ENCODE results near the gene GALNT9. TPM values are rescaled to one million over a fixed set of nuclear protein-coding genes. Genes with fewer than 3 reads are reported as not detected.

The GALNT9 gene
- total RNA-seq, 1 experiment from 2014 or later = 0.54 TPM

DNA sequence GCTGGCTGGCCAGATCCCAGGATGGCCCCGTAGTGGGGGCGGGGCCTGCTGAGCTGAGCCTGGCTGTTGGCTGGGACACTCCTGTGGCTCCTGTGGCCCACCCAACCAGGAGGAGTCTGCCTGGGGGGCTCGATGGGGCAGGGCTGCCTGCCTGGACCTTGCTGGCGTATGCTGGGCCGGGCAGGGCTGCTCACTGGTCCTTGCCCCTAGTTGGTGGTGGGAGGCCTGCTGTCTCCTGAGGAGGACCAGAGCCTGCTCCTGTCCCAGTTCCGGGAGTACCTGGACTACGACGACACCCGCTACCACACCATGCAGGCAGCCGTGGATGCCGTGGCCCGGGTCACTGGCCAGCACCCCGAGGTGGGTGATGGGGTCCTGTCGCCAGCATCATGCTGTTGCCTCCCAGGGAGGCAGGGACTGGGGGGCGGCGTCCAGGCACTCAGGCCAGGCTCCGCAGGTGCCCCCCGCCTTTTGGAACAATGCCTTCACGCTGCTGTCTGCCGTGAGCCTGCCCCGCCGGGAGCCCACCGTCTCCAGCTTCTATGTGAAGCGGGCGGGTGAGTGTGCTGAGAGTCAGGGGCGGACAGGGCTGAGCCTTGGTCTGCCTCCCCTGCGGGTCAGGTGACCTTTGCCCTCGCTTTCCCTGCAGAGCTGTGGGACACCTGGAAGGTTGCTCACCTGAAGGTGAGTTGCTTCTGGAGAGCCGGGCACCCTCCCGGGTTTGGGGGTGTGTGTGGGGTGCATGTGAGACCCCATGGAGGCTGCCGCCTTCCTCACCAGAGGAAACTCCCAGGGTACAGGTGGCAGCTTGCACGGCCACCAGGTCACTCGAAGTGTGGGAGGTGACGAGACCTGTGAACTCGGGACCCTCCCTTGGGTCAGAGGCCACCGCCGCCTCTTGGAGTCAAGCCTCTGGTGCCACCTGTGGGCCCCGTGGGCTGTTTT is 181.7 kb downstream of the GALNT9 start:
- Mint-ChIP-seq H3K27me3 (ENCODE audit: unreplicated experiment) (no peaks in the 10 kb centered on the region), H3K4me3 (ENCODE audit: low read depth, unreplicated experiment) (no peak overlapping the region), H3K36me3 (ENCODE audit: insufficient read depth, unreplicated experiment) (peaks cover 54% of the 10 kb centered on the region), H3K9me3 (ENCODE audit: low read depth, unreplicated experiment) (no peaks in the 10 kb centered on the region), H3K27ac (ENCODE audit: unreplicated experiment) (no peak overlapping the region), H3K4me1 (ENCODE audit: low read depth, unreplicated experiment) (peaks cover 19% of the 10 kb centered on the region)
- TF ChIP-seq, protein P1, sequence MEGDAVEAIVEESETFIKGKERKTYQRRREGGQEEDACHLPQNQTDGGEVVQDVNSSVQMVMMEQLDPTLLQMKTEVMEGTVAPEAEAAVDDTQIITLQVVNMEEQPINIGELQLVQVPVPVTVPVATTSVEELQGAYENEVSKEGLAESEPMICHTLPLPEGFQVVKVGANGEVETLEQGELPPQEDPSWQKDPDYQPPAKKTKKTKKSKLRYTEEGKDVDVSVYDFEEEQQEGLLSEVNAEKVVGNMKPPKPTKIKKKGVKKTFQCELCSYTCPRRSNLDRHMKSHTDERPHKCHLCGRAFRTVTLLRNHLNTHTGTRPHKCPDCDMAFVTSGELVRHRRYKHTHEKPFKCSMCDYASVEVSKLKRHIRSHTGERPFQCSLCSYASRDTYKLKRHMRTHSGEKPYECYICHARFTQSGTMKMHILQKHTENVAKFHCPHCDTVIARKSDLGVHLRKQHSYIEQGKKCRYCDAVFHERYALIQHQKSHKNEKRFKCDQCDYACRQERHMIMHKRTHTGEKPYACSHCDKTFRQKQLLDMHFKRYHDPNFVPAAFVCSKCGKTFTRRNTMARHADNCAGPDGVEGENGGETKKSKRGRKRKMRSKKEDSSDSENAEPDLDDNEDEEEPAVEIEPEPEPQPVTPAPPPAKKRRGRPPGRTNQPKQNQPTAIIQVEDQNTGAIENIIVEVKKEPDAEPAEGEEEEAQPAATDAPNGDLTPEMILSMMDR (IDR thresholded peaks at IDR 0.05; ENCODE audit: unreplicated experiment) = no peak
- CTCF ChIA-PET = interaction anchor here (0.6 kb wide), 1 partner anchor 180 kb away, joined by 9 read pairs; no protein-coding TSS in a partner anchor
- DNase-seq = no peak
- intact Hi-C loops (cut with micrococcal nuclease; ENCODE audit: unreplicated experiment) = no loop called here
- no TSS peak for BruUV-seq (replicated peaks)

DNA sequence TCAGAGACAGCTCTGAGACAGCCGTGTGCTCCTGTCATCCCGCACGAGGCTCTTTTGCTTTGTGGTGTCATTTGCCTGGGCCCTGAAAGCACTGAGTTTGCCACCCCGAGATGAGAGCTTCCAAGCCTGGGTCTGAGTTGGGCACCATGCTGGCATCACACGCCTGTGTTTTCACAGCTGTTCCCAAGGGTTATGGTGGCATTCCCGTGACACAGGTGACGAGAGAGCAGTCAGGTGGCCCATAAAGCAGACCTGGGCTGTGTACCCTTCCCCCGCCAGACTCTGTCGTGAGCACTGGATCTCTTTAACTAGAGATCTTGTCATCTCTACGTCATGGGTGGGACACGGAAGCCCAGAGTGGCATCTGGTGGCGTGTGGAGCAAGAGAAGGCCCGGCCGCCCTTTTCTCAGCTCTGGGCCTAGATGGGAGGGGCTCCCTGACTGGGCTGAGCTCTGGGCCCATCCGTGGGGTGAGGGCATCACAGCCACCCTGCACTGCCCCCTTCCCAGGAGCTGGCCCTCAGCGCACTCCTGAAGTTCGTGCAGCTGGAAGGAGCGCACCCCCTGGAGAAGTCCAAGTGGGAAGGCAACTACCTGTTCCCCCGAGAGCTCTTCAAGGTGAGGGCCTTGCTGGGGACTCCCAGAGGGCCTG is 182.5 kb downstream of the GALNT9 start:
- Mint-ChIP-seq H3K36me3 (ENCODE audit: insufficient read depth, unreplicated experiment) (peaks cover 60% of the 10 kb centered on the region), H3K4me3 (ENCODE audit: low read depth, unreplicated experiment) (no peak overlapping the region), H3K27ac (ENCODE audit: unreplicated experiment) (no peak overlapping the region), H3K27me3 (ENCODE audit: unreplicated experiment) (no peaks in the 10 kb centered on the region), H3K4me1 (ENCODE audit: low read depth, unreplicated experiment) (peaks cover 20% of the 10 kb centered on the region), H3K9me3 (ENCODE audit: low read depth, unreplicated experiment) (no peaks in the 10 kb centered on the region)
- CTCF ChIA-PET = interaction anchor here (0.6 kb wide), 1 partner anchor 197 kb away, joined by 3 read pairs; the partner anchor contains the start of gene EP400
- BruUV-seq (replicated peaks) = no TSS peak
- TF ChIP-seq, protein P1 (IDR thresholded peaks at IDR 0.05; ENCODE audit: unreplicated experiment) = no peak
- no peak for DNase-seq
- intact Hi-C loops (cut with micrococcal nuclease; ENCODE audit: unreplicated experiment) = no loop called here

Other genes with a start within 250 kb of the GALNT9 start
- gene DDX51, start 185.3 kb downstream of the GALNT9 start, total RNA-seq (2022) = 46.3 and 48.0 TPM in 2 replicates
- 62.5 and 67.3 TPM in 2 replicates for gene NOC4L, start 185.1 kb downstream of the GALNT9 start, total RNA-seq (2022)
- gene FBRSL1, start 160.6 kb upstream of the GALNT9 start, total RNA-seq (2022) = 118 and 119 TPM in 2 replicates

Data from Calu3 (cell line).